Lung (tissue), 12 donors: Measurements from ENCODE around the gene CCHCR1. TPM values are rescaled to one million over a fixed set of nuclear protein-coding genes. Genes with fewer than 3 reads are reported as not detected.
A peak's percentile ranks its signal among the peaks of the same experiment; 100 is the strongest.

Experiments used
- ATAC-seq: fragments of 200-7000 bp; cut with Tn5 transposase; one replicate; pipeline ENCODE4 v1.9.1; 2020; ENCODE audit warnings: moderate number of reproducible peaks; ENCODE audit not compliant: insufficient read depth, low FRiP score
- DNase-seq, 3 donors: peaks; one replicate each; pipeline ENCODE4 v3.0.0-alpha.2; 2013 to 2017
- H3K27ac ChIP-seq, 2 donors: one replicate each; pipeline ENCODE4 v1.5.1; 2013; ENCODE audit warnings: mild to moderate bottlenecking in 2 of 2, moderate library complexity in 2 of 2, control low read depth in 1 of 2, inconsistent platforms in 1 of 2, low read depth in 1 of 2, low read length in 1 of 2
- H3K27me3 ChIP-seq, 3 donors: one replicate each; pipeline ENCODE4 v1.5.1; 2013; ENCODE audit warnings: low read length in 2 of 3; ENCODE audit not compliant: control insufficient read depth in 3 of 3, insufficient read depth in 3 of 3
- H3K36me3 ChIP-seq, 4 donors: one replicate each; pipeline ENCODE4 v1.5.1; 2013; ENCODE audit warnings: low read length in 4 of 4, mild to moderate bottlenecking in 1 of 4, moderate library complexity in 1 of 4; ENCODE audit not compliant: control insufficient read depth in 4 of 4, insufficient read depth in 4 of 4
- H3K4me1 ChIP-seq, 5 donors: one replicate each; pipeline ENCODE4 v1.5.1; 2013; ENCODE audit warnings: low read length in 5 of 5, mild to moderate bottlenecking in 2 of 5, moderate library complexity in 1 of 5; ENCODE audit not compliant: control insufficient read depth in 5 of 5, insufficient read depth in 5 of 5
- H3K4me3 ChIP-seq: one replicate; pipeline ENCODE4 v1.5.1; 2013; ENCODE audit warnings: mild to moderate bottlenecking, control low read depth, moderate library complexity
- H3K9ac ChIP-seq, 2 donors: one replicate each; pipeline ENCODE4 v1.5.1; 2013; ENCODE audit warnings: low read length in 2 of 2, control low read depth in 1 of 2; ENCODE audit not compliant: insufficient read depth in 1 of 2
- H3K9me3 ChIP-seq, 4 donors: one replicate each; pipeline ENCODE4 v1.5.1; 2013; ENCODE audit warnings: low read length in 3 of 4, mild to moderate bottlenecking in 1 of 4, moderate library complexity in 1 of 4; ENCODE audit not compliant: control insufficient read depth in 4 of 4, insufficient read depth in 3 of 4
- WGBS, 2 donors: extraction: QIAGEN DNeasy Blood & Tissue Kit; methylation state at CpG; one replicate each; pipeline ENCODE4 v1.1.7; 2013; 5-methylcytosine and 5-hydroxymethylcytosine counted together
- polyA plus RNA-seq, 2 donors: library from polyadenylated mRNA; stranded (reverse); fragments of 200-250 nt; gene quantifications; one replicate each; pipeline ENCODE4 v1.2.1, GENCODE V29; 2013
- total RNA-seq, 2 donors: library from RNA; depleted of rRNA in 1 of 2; stranded (reverse); fragments of >200 nt in 1 of 2; gene quantifications; one replicate each; pipeline ENCODE4 v1.2.1, GENCODE V29; 2014 to 2021
- TF ChIP-seq, protein P1 (sequence below): IDR thresholded peaks from 2 replicates; pipeline ENCODE4 v1.5.1; 2012; ENCODE audit warnings: mild to moderate bottlenecking; ENCODE audit errors: control extremely low read depth, extremely low read depth
- donor health status: control.
- donor health status: control.
- donor health status: Bipolar disorder and iron deficiency.
- donor health status: healthy.
- donor health status: DM: yes; HTN: yes; CAD: no.

CCHCR1 gene
- total and polyA plus RNA-seq, 4 donors, result 11.0 to 32.8 (median 17.2) TPM

DNA sequence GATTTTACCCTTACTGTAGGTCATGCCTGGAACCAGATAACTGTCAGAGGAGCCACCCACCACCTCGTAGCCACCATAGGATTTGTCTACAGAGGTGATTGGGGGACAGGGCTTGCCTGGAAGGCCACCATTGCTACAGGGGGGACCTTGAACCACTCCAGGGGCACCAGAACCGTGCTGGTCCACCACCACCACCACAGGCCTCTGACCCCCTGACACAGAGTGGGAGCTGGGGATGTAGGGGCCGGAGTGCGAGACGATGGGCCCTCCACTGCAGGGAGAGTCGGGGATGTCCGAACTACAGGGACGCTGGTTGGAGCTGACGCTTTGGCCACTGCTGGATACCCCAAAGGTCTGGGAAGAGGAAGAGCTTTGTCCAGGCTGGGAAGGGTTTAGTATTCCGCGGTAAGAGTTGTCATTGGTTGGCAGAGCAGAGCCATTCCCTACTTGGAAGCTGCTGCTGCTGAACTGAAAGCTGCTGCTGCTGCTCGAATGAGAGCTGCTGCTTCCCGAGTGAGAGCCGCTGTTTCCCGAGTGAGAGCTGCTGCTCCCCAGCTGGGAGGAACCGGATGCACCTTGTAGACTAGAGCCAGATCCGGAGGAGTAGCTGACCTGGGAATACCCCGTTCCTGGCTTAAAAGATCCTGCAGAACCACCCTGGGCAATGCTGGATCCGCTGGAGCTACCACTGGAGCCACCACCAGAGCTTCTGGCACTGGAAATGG is 40.8 kb downstream of the CCHCR1 start:
- DNase-seq, result peak in 1 of 3 donors; percentile 12
- TF ChIP-seq, protein P1, sequence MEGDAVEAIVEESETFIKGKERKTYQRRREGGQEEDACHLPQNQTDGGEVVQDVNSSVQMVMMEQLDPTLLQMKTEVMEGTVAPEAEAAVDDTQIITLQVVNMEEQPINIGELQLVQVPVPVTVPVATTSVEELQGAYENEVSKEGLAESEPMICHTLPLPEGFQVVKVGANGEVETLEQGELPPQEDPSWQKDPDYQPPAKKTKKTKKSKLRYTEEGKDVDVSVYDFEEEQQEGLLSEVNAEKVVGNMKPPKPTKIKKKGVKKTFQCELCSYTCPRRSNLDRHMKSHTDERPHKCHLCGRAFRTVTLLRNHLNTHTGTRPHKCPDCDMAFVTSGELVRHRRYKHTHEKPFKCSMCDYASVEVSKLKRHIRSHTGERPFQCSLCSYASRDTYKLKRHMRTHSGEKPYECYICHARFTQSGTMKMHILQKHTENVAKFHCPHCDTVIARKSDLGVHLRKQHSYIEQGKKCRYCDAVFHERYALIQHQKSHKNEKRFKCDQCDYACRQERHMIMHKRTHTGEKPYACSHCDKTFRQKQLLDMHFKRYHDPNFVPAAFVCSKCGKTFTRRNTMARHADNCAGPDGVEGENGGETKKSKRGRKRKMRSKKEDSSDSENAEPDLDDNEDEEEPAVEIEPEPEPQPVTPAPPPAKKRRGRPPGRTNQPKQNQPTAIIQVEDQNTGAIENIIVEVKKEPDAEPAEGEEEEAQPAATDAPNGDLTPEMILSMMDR, result no peak
- H3K4me3 ChIP-seq, result no peak overlapping the region
- no peaks in the 10 kb centered on the region for H3K36me3 ChIP-seq
- no peaks in the 10 kb centered on the region for H3K9me3 ChIP-seq
- H3K4me1 ChIP-seq, result peaks cover 0 to 23% (median 0%) of the 10 kb centered on the region in 5 donors
- WGBS, 2 donors, result 81 to 87% methylated on average over 19 of the region's 19 CpGs
- H3K27ac ChIP-seq, result peak overlapping the region in 1 of 2 donors; percentile 13
- H3K27me3 ChIP-seq, result no peaks in the 10 kb centered on the region
- no peak for ATAC-seq
- no peak overlapping the region for H3K9ac ChIP-seq

DNA sequence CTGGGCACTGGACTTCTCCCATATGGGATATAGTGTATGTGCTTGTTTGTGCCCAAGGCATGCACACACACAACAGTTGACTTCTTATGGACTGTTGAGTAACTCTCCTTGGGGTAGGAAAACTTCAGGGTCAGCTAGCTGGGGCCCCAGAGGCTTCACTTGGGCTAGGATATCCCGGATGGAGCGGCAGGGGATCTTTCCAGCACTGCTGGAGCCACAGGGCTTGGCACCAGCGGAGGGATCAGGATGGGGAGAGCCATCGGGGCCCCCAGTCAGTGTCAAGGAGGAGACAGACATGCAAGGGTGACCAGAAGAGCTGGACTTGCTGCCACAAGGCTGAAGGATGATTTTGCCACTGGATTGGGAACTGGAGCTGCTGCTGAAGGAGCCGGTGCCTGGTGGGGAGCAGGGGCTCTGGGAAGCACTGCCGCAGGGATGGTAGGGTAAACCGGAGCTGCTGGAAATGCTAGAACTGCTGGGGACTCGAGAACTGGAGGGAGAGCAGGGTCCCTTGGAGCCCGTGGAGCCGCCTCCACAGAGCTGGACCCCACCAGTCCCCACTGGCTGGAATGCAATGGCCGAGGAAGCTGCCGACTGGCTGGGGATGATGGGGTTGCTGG is 41.6 kb downstream of the CCHCR1 start:
- DNase-seq (no peak), ATAC-seq (no peak)
- Histone ChIP-seq H3K36me3 (no peaks in the 10 kb centered on the region), H3K9me3 (no peaks in the 10 kb centered on the region), H3K9ac (no peak overlapping the region), H3K4me1 (peaks cover 0 to 23% (median 0%) of the 10 kb centered on the region in 5 donors), H3K27me3 (no peaks in the 10 kb centered on the region), H3K4me3 (no peak overlapping the region), H3K27ac (peak overlapping the region in 1 of 2 donors; percentile 17)
- 95 to 96% methylated on average over 12 of the region's 12 CpGs for WGBS, 2 donors
- TF ChIP-seq, protein P1, result no peak

DNA sequence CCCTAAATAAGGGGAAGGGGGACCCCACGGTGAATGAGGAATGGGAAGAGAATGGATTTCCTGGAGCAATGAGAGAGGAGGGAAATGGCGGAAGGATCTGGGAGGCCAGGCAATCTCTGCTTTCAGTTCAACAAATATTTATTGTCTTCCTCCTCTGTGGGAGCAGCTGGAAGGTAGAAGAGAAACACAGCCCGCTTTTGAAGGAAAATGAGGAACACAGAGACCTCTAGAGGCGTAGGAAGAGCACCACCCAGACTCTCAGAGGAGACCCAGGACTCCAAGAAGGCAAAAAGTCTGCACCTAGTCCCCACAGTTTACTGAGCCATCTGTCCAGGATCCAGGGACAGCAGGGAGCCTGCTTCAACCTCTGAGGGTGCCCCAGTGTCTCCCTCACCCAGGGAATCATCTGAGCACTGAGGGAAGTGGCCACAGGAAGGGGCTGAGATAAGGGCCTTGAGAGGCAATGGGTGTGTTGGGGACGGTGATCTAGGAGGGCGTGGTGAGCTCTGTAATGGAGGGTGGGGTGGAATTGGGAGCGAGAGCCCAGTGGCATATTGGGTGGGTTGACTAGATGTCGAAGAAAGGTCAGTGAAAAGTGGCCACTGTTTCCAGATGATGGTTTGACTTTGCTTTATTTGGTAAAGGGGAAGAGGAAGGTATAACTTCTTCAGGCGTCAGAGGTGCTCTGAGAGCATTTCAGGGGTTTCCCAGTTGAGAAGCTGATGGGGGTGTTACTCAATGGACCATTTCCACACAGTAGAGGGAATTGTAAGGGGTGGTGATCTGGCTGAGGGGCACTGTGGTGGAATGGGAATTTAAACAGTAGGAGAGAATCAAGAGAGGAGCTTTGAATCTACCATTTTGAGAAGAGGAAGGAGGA is 42.4 kb downstream of the CCHCR1 start:
- Histone ChIP-seq H3K9ac (no peak overlapping the region), H3K27ac (peak overlapping the region in 1 of 2 donors; percentile 19), H3K36me3 (no peaks in the 10 kb centered on the region), H3K4me3 (no peak overlapping the region), H3K4me1 (peaks cover 0 to 20% (median 0%) of the 10 kb centered on the region in 5 donors), H3K27me3 (peaks cover 0 to 5% (median 2%) of the 10 kb centered on the region in 3 donors), H3K9me3 (no peaks in the 10 kb centered on the region)
- TF ChIP-seq, protein P1, result no peak
- DNase-seq (peak in 1 of 3 donors; percentile 19), ATAC-seq (no peak)
- 48 to 50% methylated on average over 9 of the region's 9 CpGs for WGBS, 2 donors
